HG03520 (cell line): ENCODE data around the gene TRIM8.

ENCODE experiments used
- ATAC-seq: cut with Tn5 transposase; IDR thresholded peaks from one replicate; pipeline ENCODE4 v1.9.1; 2021; ENCODE audit warnings: mild to moderate bottlenecking, moderate library complexity; ENCODE audit not compliant: unreplicated experiment

Gene TRIM8, protein sequence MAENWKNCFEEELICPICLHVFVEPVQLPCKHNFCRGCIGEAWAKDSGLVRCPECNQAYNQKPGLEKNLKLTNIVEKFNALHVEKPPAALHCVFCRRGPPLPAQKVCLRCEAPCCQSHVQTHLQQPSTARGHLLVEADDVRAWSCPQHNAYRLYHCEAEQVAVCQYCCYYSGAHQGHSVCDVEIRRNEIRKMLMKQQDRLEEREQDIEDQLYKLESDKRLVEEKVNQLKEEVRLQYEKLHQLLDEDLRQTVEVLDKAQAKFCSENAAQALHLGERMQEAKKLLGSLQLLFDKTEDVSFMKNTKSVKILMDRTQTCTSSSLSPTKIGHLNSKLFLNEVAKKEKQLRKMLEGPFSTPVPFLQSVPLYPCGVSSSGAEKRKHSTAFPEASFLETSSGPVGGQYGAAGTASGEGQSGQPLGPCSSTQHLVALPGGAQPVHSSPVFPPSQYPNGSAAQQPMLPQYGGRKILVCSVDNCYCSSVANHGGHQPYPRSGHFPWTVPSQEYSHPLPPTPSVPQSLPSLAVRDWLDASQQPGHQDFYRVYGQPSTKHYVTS

DNA sequence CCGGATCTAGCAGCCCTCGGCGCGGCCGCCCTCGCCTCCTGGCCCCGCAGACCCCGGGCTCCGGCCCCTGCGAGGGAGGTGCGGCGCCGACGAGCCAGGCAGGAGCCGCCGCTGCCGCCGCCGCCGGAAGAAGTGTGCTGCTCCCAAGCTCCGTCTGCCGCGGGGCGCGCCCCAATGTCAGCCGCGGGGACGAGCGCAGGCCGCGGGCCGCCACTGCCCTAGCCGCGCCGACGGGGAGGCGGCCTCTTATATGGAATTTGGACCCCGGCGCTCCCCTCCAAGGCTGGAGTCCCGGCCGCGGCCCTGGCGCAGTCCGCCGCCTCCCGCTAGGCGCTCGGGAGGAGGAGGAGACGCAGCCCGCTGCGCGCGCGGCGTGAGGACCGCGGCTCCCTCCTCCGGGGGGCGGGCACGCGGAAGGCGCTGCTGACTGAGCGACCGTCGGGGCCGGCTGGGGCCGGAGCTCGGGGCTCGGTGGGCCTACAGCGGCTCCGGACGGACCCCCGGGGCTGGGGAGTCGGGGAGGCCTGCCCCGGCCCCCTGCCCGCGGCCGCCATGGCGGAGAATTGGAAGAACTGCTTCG is at the start of gene TRIM8:
Gene TRIM8, plus strand, starts transcription at position 414 of the 580 bp plus-strand sequence. Its CDS starts 139 bp downstream, at position 553.
- no peak for ATAC-seq

DNA sequence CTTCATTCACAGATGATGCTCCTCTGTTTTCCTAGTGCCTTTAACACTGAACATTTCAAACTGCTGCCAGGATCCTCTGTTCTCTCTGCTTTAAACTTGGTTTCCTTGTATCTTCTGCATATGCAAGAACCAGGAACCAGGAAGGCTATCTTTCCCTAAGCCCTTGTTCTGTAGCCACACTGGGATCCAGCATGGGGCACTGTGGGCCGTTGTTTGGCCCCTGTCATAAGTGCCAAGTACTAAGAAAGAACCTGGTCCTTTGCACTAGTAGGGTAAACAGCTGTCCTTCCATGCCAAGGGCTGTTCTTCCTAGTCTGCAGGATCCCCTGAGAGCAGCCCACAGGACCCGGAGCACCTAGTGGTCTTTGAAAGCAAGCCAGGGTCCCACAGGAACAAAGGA is 49.0 kb upstream of the TRIM8 start:
- ATAC-seq = no peak

DNA sequence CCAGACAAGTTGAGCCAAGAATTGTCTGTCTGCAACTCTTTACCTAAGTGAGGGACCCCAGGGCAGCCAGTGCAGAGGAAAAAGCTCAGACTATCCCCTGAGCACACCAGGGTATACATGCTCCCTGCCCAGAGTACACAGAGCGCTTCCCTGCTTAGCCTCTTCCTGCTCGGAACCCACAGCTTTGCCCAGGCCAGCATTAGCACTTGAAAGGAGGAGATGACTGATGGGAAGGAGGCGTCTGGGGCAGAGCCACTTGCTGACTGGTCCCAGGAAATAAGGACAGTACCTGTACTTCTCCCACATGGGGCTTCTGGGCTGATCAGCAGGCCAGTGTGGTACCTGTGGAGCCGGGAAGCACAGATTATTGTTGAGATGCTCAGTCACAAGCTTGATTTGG is 48.4 kb upstream of the TRIM8 start:
- ATAC-seq = no peak

DNA sequence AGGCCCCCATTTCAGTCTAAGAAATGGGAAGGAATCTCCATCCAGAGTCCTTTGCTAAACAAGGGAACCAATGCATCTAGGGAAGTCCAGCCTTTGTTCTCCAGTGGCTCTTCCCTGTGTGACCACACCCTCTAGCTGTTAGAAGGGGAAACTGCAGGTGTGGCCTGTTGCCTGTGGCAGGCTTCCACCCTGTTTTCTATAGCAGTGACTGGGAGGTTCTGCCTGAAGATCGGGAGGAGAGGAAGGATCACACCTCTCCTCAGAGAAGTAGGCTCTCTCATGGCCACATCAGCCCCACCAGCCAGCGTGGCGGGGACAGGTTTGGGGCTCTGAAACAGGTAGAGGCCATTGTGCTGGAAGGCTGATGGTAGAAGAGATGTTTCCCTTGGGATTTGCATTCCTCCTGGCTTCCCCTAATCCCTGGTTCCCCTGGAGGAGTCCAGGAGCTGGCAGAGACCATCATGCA is 47.7 kb upstream of the TRIM8 start:
- no peak for ATAC-seq

DNA sequence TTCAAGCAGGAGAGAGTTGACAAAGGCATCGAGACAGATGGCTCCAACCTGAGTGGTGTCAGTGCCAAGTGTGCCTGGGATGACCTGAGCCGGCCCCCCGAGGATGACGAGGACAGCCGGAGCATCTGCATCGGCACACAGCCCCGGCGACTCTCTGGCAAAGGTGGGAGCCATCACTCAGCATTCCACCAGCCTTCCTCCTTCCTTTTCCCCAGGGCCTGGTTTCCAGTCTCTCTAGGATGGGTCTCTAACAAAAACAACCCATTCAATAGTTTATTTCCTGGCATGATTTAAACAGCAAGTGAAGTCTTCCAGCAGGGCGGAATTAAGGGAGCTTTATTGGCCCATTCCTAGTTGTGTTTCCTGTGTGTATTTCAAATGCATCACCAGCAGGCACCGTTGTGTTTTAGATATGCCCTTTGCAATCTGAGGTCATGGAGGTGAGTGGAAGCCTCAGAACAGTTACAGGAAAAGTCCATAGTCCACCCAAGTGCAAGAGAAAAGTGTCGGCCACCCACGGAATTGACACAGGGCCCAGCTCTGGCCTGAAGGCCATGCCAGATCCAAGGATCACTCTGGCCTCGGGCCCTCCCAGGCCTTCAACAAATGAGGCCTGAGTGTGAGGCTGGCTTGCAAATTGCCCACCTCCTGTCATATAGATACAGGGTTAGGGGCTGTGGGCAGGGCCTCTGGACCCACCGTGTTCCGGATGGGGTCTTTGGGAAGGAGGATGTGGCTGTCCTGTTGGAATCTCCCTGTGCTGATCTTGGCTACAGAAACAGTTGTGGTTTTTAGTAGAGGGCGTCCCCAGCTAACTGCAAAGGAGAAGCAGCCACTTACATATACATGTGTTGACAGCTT is 46.9 kb upstream of the TRIM8 start:
- ATAC-seq = no peak

DNA sequence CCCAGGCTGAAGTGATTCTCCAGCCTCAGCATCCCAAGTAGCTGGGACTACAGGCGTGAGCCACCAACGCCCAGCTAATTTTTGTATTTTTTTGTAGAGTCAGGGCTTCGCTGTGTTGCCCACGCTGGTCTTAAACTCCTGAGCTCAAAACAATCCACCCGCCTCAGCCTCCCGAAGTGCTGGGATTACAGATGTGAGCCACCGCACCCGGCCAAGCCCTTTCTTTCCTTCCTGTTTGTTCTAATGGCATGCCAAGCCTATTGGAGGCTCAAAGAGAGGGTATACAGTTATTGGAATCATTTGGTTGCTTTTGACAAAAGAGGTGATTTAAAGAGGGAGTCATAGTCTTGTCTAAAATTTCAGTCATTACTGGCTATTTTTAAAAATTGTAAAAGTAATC is 46.0 kb upstream of the TRIM8 start:
- no peak for ATAC-seq

DNA sequence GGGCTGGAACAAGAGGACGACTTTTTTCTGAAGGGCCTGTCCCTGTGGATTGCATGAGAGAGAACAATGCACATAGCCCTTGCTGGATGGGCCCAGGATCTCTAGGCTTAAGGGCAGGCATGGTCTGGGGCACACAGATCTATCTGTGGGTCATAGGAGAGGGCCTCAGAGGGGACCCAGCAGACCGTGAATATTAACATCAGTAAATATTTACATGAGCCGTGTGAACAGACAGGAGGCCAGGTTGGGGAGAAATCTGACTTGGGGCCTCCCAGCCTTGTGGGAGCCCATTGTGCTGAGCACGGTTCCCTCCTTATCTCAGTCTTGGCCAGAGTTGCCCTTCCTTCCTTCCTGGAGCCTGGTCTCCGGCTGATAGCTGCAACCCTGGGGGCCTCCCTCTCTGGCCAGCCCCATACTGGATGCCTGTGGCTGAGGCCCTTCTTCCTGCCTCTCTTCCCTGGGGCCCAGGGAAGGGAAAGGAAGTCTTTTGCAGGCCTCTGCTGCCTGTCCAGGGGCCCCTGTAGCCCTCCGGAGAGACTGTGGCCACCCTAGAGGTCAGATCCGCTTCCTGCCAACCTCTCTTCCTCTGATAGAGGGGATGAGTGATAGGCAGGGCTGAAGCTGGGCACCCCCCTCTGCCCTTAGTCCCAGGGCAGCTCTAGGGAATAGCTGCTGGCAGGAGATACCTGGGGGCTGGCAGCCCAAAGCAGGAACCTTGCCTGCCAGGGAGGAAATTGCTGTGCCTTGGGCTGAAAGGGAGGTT is 44.5 kb upstream of the TRIM8 start:
- ATAC-seq = no peak

DNA sequence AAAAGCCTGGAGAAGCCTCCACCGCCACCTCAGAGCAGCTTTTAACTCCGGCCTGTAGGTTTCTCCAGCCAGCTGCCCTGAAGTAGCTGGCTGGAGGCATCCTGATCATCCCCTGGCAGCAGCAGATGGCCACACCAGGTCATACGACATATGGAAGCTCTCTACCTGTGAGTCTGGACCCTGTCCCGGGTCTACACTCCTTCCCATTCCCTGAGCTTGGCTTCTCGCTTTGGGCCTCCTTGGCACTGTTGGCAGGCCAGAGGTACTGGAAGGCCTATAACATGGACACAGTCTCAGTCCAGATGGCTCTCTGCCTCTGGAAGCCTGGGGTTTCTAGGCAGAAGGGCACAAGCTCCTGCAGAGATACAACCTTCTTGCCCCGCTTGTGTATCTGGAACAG is 43.5 kb upstream of the TRIM8 start:
- ATAC-seq = no peak

DNA sequence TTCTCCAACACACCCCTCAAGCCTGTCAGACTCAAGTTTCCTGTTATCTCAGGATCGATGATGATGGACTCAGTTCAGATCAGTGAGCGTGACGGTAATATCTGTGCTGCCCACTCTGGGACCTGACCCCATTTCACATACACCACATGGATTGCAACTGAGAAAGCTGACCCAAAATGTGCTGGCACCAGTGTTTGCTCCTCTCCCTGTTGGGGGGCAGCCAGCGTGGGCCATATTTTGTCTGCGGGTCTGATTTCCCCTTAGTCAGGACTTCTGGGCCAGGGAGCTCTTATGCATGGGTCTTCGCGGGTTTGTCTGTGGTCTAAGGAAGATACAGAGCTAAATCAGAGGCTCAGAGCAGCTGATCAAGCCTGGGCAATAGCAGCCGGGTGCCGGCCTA is 42.6 kb upstream of the TRIM8 start:
- no peak for ATAC-seq

DNA sequence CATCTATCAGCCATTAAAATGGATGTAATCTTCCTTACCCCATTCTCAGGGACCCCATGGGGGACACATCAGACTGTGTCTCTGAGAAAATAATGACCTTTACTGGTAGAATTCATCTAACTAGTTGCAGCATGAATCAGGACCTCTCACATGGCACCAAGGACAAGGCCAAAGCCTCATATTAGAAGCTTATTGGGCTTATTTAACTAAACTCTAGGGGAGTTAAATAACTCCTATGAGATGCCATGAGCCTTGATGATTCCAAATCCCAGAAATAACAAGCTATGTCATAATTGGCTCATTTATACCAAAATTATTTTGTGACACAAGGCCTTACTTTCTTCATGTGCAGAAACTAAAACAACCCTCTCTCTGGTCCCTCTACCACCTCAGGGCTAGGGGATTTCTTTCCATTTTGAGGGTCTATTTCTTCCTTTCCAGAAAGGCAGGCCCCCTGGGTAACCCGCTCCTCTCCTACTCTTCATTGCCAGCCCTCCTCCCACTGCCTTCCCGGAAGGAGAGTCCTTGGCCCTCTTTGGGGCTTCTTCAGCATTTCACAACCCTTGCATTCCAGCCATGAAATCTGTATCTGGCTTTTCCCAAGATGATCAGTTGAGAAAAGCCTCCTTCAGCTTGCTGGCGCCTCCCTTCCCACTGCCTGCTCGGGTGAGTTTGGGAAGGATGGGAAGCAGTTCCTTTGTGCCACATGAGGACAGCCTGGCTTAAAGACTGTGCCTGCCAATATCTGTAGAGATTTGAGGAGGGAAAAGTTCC is 41.8 kb upstream of the TRIM8 start:
- ATAC-seq = no peak

DNA sequence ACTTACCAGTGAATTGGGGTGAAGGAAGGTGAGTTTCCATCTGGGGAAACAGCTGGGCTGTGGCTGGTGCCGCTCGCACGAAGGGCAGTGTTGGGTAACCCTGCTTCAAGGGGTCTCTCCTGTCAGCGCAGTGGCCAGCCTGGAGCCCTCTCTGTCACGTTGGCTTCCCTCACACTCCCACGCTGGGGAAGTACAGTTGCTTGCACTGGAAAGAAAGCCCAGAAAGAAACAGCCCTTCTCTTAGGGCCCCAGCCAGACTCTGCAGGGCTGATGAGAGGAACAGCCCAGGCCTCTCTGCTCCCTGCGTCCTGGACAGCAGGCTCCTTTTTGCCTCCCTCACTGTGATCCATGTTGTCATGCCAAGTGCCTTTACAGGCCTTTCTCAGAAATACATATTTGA is 40.3 kb upstream of the TRIM8 start:
- no peak for ATAC-seq

DNA sequence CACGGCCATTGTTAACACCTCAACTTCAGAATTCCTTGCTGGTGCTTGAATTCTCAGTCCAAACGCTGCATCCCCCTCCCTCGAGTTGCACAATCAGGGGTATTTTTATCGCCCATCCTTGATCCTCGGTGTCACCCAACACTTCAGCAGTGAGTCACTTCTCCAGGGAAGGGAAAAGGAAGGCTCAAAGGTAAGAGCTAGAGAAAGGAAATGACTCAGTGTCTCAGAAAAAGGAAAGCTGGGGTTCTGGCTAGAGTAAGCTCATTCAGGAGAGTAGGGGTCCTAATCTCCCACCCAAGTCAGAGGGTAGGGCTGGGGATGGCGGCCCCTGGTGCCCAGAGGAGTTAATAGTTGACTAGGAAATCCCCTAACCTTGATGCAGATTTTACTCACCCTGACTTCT is 39.8 kb upstream of the TRIM8 start:
- ATAC-seq = no peak

DNA sequence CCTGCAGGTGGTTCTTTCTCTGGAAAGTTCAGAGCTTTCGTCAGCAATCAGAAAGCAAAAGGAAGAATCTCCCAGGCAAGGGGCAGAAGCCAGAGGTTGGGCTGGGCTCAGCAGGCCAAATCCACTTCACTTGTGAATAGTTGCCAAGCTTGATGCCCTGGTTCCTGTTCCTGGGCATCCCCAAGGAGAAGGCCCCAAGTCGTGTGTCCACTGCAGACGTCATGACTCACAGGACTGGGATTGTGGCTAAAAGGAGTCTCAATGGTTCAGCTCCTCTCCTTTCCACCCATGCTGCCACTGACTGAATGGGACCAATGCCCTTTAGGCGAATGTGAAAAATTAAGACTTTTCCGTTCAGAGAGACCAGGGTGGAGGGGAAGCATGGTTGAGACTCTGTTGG is 38.6 kb upstream of the TRIM8 start:
- no peak for ATAC-seq

DNA sequence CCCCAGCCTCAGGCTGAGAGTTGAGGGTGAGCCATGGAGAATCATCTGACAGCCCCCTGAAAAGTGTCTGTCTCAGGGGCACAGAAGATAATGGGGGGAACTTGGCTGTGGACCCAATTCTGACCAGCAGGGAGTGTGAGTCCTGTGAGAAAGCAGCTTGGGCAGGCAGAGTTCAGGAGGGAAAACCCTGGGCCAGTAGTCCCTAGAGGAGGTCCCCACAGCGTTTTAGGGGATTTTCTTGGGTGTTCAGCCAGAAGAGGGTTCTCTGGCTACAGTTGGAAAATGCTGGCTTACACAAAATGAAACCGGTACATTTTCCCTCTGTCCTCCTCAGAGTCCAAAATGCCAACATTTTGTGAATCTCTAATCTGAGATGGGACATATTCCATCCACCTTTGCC is 35.8 kb upstream of the TRIM8 start:
- no peak for ATAC-seq

DNA sequence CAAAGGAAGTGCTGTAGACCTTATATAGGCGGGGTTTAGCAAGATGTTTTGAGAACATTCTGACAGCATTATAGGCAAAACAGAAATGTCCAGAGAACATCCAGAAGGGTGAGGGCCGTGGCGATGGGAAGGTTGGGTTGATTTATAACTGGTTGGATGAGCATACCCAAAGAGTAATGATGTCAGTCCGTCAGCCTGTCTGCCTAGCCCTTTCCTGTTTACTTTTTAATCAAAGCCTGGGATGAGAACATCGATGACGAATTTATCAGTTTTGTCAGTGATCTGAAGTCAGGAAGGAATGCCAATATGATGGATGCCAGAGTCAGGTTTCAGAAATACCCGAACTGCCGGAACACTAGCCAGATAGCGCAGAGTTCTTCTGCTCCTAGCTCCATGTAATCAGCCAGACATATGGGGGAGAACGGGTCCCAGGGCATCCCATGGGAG is 33.8 kb upstream of the TRIM8 start:
- no peak for ATAC-seq

DNA sequence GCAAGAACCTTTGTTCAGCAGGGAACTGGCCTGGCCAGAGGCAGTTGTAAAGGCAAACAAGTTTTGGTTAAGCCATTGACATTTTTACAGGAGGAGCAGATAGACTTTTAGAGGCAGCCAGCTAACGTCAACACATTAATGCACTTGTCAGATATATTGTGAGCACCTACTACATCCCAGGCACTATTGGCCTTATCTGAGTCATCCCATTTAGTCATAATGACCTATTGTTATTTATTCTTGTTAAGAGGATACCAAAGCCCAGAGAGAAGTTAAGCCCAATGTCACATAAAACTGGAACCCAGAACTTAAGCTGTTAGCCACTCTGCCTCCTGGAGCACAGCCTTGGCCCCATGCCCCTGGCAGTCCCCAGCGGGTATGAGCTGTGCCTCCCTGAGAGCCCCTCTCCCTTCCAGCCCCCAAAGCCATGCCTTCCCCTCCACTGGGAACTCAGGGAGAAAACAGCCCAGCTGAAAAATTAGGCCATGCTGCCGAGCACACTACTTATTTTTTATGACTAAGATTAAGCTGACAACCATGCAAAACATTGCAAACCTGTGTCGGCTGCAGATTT is 32.7 kb upstream of the TRIM8 start:
- ATAC-seq = no peak

DNA sequence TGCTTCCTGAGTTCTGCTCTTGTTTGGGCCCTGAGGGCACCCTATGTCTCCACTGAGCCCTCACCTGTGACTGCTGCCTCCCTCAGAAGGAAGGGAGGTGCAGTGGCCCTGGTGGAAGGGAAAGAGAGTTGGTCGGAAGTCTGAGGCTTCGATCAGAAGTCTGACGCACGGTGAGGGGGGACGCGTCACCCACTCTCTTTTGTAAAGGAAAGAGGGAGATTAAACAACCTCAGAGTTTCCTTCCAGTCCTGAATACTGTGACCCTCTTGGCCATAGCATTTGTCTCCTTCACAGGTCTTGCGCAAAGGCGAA is 31.4 kb upstream of the TRIM8 start:
- no peak for ATAC-seq

DNA sequence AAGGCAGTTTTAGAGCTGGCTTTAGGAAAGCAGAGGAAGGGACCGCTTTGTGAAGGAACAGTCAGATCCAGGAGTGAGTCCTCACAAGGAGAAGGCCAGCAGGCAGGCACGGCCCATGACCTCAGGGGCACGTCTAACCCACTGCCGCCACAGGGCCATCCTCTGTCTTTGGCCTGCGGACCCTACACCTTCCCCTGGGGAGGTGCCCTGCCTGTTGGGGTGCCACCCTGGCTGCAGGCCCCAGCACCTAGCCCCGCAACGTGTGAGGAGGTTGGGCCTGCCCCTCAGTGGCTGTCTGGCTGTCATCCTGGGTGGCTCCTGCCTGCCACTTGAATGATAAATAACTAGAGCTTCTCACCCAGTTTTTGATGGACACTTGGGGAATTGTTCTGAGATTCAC is 31.0 kb upstream of the TRIM8 start:
- ATAC-seq = no peak

DNA sequence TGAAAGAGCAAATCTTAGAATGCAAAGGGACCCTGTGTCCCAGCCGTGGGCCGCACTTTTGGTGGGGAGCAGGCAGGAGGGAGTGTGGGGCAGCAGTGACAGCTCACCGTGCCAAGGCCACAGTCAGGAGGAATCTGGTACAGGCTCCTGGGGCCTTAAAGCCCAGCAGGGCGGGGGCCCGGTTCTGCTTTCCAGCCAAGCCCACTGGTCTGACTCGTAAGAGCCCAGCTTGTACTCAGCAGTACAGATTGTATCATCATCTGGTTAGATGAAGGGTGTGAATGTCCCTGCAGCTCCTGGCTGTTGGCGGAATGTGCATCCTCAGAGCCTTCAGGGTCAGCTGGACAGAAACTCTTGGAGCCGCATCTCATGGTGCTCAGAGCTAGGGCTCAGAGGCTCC is 30.5 kb upstream of the TRIM8 start:
- no peak for ATAC-seq

DNA sequence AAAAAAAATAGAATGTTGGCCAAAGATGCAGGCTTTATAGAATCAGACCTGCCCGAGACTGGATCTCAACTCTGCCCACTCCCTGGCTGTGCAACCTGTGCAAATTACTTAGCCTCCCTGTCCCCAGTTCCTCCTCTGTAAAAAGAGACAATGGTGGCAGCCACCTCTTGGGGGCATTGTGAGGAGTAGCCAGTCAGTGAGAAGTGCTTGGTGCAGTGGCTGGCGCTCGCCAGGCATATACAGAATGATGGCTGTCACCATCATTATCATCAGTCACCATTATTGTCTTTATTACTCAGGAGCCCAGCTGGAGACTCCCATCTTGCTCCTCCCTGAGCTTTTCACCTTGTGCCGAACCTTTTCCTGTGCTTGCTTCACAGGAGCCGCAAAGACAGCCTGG is 29.4 kb upstream of the TRIM8 start:
- ATAC-seq = no peak
